ENCODE results near the gene ATXN7L2.
"Not testable (repeated sequence)": the region's sequence is repeated elsewhere in the genome, so short reads cannot be mapped to it uniquely, and the experiment has no call there.

Gene ATXN7L2, protein sequence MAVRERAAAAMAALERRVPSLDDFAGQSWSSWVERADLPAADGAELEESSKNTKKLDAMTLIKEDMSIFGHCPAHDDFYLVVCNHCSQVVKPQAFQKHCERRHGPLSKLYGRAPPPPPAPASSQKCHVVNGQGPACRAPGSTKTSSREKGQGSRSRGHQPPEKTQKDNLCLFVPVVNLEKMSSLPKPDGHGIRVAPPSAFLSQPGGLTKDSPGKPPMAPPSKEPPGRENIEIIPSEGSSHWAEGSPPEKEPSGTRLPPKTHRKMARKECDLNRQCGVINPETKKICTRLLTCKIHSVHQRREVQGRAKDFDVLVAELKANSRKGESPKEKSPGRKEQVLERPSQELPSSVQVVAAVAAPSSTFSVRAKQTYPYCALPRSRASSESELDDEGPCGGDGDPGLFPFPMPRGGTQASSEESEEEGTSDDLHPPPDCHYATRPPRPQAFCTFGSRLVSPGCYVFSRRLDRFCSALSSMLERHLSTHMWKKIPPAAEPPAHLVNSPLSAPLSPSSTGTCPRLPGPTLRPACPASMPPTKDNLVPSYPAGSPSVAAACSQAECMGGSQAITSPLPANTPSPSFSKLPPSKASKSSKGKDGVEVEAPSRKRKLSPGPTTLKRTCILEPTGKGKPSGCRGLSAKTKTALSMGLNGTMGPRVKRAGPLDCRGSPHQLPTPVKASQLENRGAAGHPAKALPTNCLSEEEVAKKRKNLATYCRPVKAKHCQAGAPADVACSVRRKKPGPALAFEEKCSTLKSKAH

DNA sequence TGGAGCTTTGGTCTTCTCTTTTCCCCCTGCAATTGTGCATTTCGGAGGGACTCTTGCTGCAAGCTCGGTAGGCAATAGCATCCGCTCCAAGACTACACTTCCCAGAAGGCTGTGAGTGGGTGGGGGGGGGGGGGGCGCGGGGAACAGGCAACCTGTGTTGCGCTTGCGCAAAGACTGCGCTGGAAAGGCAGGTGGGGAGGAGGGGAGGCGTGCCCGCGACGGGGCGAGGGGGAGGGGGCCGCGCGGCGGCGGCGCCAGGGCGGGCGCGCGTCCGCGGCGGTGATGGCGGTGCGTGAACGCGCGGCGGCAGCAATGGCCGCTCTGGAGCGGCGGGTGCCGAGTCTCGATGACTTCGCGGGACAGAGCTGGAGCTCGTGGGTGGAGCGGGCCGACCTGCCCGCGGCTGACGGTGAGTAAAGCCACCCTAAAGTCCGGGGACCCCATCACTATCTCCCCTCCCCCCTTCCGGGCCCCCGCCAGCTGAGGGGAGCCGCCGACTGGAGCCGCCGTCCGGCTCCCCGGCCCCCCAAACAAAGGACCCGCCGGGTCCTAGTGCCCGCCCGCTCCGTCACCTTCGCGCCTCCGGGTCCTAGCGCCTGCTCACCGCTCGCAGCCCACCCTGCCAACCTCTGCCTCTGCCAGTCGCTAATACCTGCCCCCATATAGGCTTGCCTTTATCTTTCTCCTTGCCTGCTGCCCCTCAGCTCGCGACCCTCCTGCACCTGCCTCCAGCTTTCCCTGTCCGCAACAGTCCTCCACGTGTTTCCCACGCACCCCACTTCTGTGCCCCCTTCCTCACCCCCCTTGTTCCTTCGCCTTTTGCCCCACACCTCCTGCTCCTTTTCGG is at the start of gene ATXN7L2:
ATXN7L2 (plus strand) TSS at position 234 of the 847 bp plus-strand sequence; CDS start at position 283, 49 bp downstream.
- DNase-seq: peak; percentile 89

DNA sequence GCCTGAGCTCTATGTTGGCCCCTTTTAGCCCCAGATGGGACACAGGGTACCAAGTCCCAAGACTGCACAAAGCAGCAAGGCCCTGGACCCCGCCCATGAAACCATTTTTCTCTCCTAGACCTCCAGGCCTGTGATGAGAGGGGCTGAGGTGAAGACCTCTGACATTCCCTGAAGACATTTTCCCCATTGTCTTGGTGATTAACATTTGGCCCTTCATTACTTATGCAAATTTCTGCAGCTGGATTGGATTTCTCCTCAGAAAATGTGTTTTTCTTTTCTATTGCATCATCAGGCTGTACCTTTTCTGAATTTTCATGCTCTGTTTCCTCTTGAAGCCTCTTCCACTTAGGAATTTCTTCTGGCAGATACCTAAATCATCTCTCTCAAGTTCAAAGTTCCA is 49.2 kb upstream of the ATXN7L2 start:
- DNase-seq: no peak

DNA sequence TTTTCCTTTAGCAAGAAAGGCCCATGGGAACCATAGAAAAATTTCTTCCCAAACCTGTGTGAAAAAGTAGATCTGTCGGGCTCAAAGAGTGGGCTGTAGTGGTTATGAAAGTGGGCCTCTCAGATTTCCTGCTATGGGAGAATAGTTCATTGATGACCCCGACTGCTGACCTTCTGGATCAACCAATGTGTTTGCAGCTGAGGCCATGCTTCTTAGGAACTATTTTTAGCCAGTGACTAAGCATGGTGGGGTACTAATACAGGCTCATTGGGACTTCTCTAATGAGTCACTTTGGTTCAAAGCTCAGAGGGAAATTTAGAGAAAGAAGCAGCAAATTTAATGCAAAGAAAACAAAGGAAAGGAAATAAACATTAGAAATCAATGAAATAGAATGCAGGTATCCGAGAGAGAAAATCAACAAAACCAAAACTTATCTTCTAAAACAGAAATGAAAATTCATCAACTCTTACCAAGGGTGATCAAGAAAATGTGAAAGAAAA is 44.9 kb upstream of the ATXN7L2 start:
- no peak for DNase-seq

DNA sequence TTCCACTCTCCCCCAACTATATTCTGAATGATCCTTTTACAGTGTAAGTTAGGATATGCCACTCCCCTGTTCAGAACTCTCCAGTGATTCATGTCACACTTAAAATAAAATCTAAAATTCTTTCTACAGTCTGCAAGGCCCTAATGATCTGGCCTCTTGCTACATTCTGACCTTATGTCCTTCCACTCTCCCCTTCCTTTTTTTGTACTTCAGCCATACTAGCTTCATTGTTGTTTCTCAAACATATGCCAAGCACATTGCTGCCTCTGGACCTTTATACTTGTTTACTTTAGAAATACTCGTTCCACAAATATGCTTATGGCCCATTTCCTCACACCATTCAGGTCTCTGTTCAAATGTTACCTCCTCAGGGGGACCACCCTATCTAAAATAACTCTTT is 42.6 kb upstream of the ATXN7L2 start:
- DNase-seq: no peak

DNA sequence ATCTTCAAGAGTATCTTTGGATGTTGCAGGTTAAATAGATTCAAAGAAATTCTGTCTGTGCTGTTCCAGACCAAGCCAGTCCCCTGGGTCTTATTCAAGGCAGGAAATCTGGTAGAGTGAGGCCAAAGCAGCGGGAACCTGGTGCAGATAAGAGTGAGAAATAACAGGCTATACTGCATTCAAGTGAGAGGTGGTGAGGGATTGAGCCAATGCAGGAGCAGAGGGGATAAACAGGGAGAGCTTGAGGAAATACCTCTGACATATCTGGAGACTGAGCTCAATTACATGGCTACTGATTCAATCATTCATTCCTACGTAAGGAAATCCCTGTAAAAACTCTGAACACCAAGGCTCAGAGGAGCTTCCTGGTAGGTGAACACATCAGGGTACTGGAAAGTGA is 40.2 kb upstream of the ATXN7L2 start:
- no peak for DNase-seq

DNA sequence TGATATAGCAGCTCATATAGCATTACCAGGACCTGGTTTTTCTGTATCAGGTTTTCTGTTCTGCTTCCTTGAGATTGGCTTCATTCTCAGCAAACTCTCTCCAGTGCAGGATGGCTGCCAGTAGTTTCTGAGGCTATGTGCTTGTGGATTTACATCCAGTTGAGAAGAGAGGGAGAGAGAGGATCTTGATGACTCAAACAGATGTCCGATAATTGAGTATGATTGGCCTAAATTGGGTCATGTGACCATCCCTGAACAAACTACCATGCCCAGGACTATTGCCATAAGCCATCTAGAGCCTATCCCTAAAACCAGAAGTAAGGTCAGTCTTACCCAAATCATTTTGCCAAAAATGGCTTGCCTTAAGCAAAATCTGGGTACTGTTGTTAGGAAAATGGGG is 39.4 kb upstream of the ATXN7L2 start:
- no peak for DNase-seq

DNA sequence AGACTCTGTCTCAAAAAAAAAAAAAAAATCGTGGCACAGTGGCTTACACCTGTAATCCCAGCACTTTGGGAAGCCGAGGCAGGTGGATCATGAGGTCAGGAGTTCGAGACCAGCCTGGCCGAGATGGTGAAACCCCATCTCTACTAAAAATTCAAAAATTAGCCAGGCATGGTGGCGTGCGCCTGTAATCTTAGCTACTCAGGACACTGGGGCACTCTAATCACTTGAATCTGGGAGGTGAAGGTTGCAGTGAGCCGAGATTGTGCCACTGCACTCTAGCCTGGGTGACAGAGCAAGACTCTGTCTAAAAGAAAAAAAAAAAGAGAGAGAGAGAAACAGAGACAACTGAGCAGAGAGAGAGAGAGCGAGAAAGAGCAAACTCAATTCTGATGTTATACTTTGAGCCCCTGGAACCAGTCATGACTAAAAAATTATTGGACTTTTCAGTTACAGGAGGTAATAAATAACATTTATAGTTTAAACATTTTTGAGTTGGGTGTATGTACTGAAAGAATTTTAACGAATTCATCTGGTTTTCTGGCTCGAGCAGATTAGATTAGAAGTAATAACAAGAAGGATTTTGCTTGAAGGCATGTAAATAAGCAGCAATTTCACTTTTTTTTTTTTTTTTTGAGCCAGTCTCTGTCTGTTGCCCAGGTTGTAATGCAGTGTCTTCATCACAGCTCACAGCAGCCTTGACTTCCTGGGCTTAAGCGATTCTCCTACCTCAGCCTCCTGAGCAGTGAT is 37.6 kb upstream of the ATXN7L2 start:
- not testable (repeated sequence) for DNase-seq

DNA sequence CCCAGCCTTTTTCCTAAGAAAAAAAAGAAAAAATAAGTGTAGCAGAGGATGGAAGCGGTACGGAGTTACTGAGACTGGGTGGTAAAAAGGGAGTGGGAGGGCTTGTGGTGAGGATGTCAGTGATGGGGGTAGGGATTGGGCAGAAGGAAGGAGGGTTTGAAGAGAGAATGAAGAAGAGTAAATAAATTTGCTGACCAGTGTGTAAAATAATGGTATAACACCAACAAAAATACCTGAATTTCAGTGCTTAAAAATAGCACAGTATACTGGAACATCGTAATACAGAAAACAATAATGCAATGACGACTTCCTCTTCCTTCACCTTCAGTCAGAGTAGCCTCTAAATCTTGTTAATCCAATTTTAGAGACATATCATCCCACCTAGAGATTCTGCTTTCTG is 36.2 kb upstream of the ATXN7L2 start:
- DNase-seq: no peak

DNA sequence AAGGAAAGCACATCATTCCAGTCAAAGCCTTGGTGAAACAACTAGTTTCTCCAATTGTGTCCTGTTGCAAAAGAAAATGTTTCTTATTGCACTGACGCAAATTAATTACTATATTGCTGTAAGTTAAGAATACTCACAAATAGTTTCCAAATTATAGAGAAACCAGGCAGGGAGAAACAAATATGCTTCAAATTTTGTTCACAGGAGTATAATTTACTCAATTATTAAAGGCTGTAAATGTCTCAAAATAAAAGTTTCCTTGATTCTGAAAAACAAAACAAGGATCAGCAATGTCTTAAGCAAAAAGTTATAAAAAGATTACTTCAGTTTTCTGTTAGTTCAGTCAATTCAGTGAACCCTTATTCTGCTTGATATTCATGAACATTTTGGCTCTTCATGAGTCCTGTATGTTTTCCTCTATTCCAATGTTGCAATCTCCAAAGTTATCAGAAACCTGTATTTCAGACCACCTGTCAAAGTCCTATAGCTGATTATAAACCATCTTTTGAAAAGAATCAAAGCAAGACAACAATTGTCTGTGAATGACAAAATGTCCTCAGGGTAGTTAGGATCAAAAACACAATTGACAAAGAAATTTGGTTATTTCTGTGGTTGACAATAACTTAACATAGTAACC is 29.1 kb upstream of the ATXN7L2 start:
- no peak for DNase-seq

DNA sequence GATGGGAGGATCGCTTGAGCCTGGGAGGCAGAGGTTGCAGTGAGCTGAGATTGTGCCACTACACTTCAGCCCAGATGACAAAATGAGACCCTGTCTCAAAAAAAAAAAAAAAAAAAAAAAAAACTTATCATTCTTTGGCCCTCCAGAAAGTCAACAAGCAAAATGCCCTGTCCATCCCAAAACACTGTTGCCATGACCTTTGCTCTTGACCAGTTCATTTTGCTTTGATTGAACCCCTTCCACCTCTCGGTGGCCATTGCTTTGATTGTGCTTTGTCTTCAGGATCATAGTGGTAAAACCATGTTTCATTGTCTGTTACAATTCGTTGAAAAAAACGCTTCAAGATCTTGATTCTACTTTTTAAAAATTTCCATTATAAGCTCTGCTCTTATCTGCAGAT is 25.9 kb upstream of the ATXN7L2 start:
- no peak for DNase-seq

DNA sequence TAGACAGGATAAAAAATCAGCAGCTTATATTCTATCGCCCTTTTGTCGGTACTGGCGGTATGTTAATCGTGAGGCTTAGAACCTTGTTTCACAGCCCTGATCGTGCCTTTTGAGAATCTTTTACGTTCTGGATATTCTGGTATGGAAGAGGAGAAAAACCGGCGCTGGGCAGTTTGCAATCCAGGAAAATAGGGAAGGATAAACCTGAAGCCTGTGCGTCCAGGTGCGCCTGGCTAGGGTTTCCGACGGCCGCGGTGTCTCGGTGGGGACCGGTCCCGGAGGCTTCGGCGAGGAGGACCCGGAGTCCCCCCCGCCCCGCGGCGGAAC is 17.6 kb upstream of the ATXN7L2 start:
- DNase-seq: no peak

DNA sequence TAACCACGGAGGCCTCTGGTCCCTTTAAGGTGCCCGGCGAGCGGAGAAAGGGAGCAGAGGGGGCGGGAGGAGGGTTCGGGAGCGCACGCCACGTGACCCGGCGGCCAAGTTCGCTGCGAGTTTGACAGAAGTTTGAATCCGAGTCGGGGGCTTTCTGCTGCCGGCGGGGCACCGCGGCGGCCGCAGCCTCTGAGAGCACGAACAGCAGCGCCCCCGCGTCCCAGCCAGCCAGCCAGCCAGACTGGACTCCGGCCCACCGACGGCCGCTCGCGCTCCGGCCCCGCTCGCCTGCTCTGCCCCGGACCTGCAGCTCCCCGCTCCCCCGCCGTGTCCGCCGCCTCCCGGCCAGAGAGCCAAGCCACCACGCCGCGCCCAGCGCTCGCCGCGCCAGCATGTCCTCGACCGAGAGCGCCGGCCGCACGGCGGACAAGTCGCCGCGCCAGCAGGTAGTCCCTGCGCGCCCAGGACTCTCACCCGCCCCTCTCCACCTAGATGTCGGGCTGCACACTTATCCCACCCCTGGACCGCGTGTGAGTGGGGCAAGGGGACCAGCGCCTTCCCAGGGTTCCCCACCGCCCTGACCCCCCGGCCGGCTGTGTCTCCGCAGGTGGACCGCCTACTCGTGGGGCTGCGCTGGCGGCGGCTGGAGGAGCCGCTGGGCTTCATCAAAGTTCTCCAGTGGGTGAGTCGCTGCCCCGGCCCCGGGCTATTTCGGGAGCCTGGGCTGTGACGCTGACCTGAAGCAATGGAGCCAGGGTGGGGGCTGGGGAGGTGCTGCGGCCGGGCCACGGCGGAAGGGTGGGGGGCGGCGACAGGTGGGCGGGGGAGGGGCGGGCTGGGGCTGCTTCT is 17.0 kb upstream of the ATXN7L2 start, which contains the start of gene SYPL2:
SYPL2 (plus strand) TSS at position 95 of the 849 bp plus-strand sequence; CDS start at position 393, 298 bp downstream.
- no peak for DNase-seq

DNA sequence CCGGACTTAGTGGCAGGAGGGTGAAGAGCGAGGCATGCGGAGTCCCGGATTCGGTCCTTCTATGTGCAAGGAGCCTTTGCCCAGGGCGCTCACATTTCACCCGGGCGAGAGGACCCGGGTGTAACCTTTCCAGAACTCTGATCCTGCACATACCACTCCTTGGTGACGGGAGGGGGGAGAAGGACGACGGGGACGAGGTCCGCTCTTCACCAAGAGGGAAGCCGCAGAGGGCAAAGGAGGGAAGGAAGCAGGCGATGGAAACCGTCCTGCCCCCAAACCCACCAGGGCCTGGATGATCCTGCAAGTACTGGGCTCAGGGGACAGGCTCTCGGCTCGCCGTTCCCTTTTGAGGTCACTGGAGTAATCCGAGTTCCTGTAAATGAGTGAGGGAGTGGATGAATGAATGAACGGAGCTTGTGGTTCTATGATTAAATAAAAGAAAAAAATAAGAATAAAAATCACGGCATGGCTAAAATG is 16.4 kb upstream of the ATXN7L2 start:
- DNase-seq: no peak

DNA sequence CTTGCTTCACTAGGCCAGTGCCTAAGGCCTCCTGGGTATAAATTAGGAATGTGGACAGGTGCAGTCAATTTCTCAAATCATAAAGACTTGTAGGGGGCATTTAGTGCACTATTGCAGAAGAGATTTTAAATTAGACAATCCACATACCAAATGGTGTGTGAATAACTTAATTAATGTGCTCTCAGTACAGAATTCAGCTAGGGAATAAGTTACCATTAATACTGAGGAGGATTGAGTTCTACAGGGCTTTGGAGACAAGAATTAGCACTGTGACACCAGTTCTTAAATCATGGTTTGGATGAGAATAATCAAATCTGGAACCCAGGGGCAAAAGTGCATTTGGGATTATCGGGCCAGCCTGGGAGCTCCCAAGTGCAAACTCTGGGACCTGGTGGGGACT is 15.6 kb upstream of the ATXN7L2 start:
- no peak for DNase-seq

DNA sequence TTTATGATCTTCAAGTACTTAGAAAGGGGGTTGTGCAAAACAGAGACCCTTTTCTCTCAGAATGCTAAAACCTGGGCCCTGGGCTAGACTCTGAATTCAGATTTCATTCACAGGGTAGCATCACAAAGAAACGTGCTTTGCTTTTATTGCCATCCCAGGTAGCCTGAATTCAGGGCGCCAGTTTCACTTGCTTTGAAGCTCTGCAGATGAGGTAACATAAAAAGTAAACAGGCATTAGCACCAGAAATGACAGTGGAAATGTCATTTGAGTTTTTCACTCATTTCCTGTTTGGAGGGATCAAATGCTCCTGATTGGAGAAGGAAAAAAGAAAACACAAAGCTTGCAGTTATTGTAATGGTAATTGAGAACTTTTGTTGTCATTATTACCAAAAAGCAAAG is 14.8 kb upstream of the ATXN7L2 start:
- no peak for DNase-seq

DNA sequence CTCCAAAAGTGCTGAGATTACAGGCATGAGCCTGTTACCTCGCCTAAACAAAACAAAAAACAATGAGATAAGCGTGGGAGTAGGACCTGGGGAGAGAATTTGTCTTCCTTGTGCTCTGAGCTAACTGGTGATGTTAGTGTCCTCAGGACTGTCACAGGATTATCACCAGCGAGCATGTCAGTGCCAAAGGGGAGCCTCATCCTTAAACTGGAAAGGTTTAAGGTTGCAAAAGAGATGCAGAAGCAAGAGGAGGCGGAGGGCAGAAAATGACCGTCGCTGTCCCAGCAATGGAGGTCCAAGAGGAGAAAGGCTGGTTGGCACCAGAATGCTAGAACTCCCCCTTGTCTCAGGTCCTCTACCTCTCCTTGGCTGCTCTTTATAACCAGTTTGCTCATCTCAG is 13.5 kb upstream of the ATXN7L2 start:
- no peak for DNase-seq

DNA sequence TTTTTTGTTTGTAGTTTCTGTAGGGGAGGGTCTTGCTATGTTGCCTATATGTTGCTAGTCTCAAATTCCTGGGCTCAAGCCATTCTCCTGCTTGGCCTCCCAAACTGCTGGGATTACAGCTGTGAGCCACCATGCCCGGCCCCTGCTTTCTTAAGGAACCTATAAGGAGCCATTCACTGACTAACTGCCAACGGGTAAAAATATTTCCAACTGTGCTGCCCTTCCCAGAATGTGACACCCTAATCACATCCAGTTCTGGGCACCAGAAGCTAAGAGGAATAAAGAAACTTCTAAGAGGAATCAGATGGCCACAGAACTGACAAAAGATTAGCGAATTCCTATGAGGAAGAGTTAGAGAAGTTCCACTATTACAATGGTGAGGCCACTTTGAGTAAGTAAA is 10.9 kb upstream of the ATXN7L2 start:
- no peak for DNase-seq

DNA sequence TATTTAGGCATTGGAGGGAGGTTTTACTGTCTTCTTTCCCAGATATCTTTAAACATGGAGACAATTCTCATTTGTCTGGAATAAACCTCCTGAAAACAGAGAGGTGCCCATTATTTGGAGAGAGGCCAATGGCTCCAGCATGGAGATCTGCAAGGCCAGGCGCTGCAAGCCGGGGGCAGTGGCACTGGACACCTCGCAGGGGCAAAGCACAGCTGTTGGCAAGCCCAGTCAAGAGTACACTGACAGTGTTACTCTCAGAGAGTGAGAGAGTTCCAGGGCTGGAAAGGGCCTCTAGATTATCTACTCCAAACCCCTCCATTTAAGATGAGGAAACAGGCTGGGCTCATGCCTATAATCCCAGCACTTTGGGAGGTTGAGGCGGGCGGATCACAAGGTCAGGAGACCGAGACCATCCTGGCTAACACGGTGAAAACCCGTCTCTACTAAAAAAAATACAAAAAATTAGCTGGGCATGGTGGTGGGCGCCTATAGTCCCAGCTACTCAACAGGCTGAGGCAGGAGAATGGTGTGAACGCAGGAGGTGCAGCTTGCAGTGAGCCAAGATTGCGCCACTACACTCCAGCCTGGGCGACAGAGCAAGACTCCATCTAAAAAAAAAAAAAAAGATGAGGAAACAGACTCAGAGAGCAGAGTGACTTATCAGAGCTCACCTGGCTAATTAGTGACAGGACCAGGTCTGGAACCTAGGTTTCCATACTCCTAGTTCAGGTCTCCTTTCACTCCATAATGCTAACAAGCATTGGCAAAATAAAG is 10.2 kb upstream of the ATXN7L2 start:
- DNase-seq: not testable (repeated sequence)

DNA sequence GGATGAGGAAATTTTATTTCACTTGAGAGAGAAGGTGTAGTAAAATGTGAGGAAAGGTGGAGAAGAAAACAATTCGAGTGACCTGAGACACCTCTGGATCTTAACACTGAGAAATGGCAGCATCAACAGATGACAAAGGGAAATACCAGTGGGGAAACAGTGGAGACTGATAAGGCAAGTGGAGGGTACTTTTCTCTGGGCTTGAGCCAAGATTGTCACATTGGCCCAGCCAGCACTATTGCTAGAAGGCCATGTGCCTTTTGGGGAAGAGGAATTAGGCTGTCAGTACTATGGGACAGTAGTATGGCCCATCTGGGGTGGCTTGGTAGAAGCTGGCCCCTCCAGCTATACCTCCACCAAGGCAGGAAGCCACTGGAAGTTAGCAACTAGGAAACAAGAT is 9.0 kb upstream of the ATXN7L2 start:
- no peak for DNase-seq

DNA sequence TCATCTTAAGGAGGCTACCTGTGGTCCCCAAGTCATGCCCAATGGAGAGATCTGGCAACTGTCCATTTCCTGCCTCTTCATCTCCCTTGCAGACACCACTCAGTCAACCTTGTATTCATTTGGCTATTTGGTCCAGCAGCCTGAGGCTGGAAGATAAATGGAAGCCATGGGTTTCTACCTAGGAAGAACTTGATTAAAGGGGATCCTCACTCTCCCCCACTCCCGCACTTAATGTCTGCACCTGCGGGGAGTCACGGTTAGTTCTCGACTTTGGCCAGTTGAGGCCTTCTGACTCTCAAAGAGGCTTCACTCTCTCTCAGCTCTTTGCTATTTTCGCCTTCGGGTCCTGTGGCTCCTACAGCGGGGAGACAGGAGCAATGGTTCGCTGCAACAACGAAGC is 8.4 kb upstream of the ATXN7L2 start:
- no peak for DNase-seq
